Measurements from ENCODE around the gene PKN2. TPM values are rescaled to one million over a fixed set of nuclear protein-coding genes. Genes with fewer than 3 reads are reported as not detected.

The PKN2 gene
- total and polyA plus RNA-seq, 2 of the 8 experiments (the other 6 are each of a cell fraction or from before 2014, with no cell fraction given): 7.8 to 32.0 TPM

DNA sequence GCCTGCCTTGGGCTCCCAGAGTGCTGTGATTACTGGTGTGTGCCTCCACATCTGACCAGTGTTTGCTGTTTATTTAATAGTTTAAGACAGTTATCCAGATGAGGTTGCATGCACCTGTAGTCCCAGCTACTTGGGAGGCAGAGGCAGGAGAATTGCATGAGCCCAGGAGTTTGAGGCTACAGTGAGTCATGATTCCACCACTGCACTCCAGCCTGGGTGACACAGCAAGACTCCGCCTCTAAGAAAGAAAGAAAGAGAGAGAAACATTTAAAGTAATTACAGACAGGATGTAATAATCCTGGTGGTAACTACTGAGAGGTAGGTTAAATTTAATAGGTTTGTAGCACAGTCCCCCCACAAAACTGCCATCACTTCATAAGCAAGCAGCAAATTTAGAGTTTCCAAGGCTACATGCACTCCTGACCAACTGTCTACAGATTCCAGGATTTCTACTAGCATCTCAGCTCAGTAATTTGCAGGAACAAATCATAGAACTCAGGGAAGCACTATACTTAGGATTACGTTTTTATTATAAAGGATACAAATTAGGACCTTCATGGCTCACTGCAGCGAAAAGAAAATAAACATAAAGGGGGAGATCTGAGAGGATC, 89.6 kb downstream of the PKN2 start (continued):
- TF ChIP-seq, protein P1, sequence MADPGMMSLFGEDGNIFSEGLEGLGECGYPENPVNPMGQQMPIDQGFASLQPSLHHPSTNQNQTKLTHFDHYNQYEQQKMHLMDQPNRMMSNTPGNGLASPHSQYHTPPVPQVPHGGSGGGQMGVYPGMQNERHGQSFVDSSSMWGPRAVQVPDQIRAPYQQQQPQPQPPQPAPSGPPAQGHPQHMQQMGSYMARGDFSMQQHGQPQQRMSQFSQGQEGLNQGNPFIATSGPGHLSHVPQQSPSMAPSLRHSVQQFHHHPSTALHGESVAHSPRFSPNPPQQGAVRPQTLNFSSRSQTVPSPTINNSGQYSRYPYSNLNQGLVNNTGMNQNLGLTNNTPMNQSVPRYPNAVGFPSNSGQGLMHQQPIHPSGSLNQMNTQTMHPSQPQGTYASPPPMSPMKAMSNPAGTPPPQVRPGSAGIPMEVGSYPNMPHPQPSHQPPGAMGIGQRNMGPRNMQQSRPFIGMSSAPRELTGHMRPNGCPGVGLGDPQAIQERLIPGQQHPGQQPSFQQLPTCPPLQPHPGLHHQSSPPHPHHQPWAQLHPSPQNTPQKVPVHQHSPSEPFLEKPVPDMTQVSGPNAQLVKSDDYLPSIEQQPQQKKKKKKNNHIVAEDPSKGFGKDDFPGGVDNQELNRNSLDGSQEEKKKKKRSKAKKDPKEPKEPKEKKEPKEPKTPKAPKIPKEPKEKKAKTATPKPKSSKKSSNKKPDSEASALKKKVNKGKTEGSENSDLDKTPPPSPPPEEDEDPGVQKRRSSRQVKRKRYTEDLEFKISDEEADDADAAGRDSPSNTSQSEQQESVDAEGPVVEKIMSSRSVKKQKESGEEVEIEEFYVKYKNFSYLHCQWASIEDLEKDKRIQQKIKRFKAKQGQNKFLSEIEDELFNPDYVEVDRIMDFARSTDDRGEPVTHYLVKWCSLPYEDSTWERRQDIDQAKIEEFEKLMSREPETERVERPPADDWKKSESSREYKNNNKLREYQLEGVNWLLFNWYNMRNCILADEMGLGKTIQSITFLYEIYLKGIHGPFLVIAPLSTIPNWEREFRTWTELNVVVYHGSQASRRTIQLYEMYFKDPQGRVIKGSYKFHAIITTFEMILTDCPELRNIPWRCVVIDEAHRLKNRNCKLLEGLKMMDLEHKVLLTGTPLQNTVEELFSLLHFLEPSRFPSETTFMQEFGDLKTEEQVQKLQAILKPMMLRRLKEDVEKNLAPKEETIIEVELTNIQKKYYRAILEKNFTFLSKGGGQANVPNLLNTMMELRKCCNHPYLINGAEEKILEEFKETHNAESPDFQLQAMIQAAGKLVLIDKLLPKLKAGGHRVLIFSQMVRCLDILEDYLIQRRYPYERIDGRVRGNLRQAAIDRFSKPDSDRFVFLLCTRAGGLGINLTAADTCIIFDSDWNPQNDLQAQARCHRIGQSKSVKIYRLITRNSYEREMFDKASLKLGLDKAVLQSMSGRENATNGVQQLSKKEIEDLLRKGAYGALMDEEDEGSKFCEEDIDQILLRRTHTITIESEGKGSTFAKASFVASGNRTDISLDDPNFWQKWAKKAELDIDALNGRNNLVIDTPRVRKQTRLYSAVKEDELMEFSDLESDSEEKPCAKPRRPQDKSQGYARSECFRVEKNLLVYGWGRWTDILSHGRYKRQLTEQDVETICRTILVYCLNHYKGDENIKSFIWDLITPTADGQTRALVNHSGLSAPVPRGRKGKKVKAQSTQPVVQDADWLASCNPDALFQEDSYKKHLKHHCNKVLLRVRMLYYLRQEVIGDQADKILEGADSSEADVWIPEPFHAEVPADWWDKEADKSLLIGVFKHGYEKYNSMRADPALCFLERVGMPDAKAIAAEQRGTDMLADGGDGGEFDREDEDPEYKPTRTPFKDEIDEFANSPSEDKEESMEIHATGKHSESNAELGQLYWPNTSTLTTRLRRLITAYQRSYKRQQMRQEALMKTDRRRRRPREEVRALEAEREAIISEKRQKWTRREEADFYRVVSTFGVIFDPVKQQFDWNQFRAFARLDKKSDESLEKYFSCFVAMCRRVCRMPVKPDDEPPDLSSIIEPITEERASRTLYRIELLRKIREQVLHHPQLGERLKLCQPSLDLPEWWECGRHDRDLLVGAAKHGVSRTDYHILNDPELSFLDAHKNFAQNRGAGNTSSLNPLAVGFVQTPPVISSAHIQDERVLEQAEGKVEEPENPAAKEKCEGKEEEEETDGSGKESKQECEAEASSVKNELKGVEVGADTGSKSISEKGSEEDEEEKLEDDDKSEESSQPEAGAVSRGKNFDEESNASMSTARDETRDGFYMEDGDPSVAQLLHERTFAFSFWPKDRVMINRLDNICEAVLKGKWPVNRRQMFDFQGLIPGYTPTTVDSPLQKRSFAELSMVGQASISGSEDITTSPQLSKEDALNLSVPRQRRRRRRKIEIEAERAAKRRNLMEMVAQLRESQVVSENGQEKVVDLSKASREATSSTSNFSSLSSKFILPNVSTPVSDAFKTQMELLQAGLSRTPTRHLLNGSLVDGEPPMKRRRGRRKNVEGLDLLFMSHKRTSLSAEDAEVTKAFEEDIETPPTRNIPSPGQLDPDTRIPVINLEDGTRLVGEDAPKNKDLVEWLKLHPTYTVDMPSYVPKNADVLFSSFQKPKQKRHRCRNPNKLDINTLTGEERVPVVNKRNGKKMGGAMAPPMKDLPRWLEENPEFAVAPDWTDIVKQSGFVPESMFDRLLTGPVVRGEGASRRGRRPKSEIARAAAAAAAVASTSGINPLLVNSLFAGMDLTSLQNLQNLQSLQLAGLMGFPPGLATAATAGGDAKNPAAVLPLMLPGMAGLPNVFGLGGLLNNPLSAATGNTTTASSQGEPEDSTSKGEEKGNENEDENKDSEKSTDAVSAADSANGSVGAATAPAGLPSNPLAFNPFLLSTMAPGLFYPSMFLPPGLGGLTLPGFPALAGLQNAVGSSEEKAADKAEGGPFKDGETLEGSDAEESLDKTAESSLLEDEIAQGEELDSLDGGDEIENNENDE (IDR thresholded peaks at IDR 0.05; ENCODE audit: insufficient replicate concordance, low read length): no peak
- TF ChIP-seq FOSL1 (IDR thresholded peaks at IDR 0.05; ENCODE audit: insufficient read depth, low read depth, low read length): no peak
- no peak for TF ChIP-seq CREB1 (IDR thresholded peaks at IDR 0.05)
- no peak for TF ChIP-seq NANOG (IDR thresholded peaks at IDR 0.05; ENCODE audit: insufficient read depth, low read depth, low read length, poor library complexity, severe bottlenecking)
- TF ChIP-seq NRF1 (IDR thresholded peaks at IDR 0.05; ENCODE audit: low read depth, low read length): no peak
- no peak for TF ChIP-seq SRF (IDR thresholded peaks at IDR 0.05; ENCODE audit: low read depth, low read length)
- TF ChIP-seq RXRA (IDR thresholded peaks at IDR 0.05; ENCODE audit: insufficient read depth, low read depth, low read length): no peak
- TF ChIP-seq HDAC6 (IDR thresholded peaks at IDR 0.05; ENCODE audit: low read depth, low read length): no peak
- no peak for TF ChIP-seq PHF8 (conservative IDR thresholded peaks at IDR 0.05; ENCODE audit: low read depth, low read length)
- TF ChIP-seq, protein P2, sequence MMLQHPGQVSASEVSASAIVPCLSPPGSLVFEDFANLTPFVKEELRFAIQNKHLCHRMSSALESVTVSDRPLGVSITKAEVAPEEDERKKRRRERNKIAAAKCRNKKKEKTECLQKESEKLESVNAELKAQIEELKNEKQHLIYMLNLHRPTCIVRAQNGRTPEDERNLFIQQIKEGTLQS (IDR thresholded peaks at IDR 0.05; ENCODE audit: insufficient read depth, low read depth, low read length): no peak
- no peak for TF ChIP-seq CHD2 (IDR thresholded peaks at IDR 0.05; ENCODE audit: low read length)

Data from H1 (cell line).